SK-N-SH (cell line): ENCODE results near the gene SNX9.

ENCODE experiments used
- EP300 ChIP-seq, 2 experiments: IDR thresholded peaks; 2 replicates each; pipeline versions ENCODE4 v1.4.0 to v1.6.1; 2012; ENCODE audit warnings: borderline replicate concordance in 1 of 2, low read depth in 1 of 2, low read length in 1 of 2
- FOSL2 ChIP-seq: IDR thresholded peaks from 2 replicates; pipeline ENCODE4 v1.4.0; 2012; ENCODE audit warnings: low read depth, mild to moderate bottlenecking, moderate library complexity, borderline replicate concordance
- MXI1 ChIP-seq: IDR thresholded peaks from 2 replicates; pipeline ENCODE4 v1.6.1; 2012; ENCODE audit warnings: mild to moderate bottlenecking, low read depth, low read length, improper control_type of control experiment
- POLR2AphosphoS5 ChIP-seq: IDR thresholded peaks from 2 replicates; pipeline ENCODE4 v1.6.1; 2012; ENCODE audit warnings: low read depth, low read length
- TCF12 ChIP-seq: IDR thresholded peaks from 2 replicates; pipeline ENCODE4 v1.4.0; 2012
- TEAD4 ChIP-seq: IDR thresholded peaks from 2 replicates; pipeline ENCODE4 v1.4.0; 2012; ENCODE audit warnings: mild to moderate bottlenecking, borderline replicate concordance; ENCODE audit not compliant: insufficient read depth
- YY1 ChIP-seq: IDR thresholded peaks from 2 replicates; pipeline ENCODE4 v1.4.0; 2012; ENCODE audit warnings: low read depth, mild to moderate bottlenecking
- TF ChIP-seq, protein P1 (sequence below): IDR thresholded peaks from 2 replicates; pipeline ENCODE4 v1.6.1; 2012; ENCODE audit warnings: mild to moderate bottlenecking, low read depth, low read length, moderate library complexity
- TF ChIP-seq, protein P2 (sequence below): fragments of 200-600 bp; sonication (generic); IDR thresholded peaks from 2 replicates; pipeline ENCODE4 v1.6.1; 2017; ENCODE audit warnings: antibody characterized with exemption, mild to moderate bottlenecking, moderate library complexity

DNA sequence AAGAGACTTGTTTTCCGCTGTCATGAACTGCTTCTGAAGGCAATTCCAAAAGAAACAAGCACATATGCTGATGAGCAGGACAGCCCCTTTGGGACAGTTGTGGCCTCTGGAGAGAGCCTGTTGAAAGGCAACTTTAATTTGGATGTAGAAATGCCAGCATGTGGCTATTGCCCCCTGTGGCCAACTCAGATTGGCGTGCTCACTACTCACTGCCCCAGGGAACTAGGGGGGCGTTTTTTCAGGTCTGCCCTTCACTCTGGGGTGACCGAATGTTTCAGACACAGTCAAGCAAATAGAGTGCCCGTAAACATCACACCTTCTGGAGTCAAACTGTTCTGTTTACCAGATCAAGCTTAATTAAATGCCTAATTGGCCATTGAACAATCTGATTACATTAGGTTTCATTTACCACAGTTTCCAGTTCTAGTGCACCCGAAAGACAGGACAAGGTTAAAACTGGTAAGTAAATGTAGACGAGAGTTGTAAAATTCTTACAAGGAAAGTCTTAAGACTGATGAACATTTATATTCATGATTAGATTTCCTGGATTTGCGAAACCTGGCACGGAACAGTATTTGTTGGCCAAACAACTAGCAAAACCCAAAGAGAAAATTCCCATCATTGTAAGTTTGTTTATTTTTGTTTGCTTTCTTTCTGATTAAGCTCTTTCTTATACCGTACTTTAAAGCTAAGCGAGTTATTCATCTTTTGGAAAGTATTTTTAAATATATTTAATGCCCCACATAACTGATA, 82.7 kb downstream of the SNX9 start:
- TF ChIP-seq, protein P1, sequence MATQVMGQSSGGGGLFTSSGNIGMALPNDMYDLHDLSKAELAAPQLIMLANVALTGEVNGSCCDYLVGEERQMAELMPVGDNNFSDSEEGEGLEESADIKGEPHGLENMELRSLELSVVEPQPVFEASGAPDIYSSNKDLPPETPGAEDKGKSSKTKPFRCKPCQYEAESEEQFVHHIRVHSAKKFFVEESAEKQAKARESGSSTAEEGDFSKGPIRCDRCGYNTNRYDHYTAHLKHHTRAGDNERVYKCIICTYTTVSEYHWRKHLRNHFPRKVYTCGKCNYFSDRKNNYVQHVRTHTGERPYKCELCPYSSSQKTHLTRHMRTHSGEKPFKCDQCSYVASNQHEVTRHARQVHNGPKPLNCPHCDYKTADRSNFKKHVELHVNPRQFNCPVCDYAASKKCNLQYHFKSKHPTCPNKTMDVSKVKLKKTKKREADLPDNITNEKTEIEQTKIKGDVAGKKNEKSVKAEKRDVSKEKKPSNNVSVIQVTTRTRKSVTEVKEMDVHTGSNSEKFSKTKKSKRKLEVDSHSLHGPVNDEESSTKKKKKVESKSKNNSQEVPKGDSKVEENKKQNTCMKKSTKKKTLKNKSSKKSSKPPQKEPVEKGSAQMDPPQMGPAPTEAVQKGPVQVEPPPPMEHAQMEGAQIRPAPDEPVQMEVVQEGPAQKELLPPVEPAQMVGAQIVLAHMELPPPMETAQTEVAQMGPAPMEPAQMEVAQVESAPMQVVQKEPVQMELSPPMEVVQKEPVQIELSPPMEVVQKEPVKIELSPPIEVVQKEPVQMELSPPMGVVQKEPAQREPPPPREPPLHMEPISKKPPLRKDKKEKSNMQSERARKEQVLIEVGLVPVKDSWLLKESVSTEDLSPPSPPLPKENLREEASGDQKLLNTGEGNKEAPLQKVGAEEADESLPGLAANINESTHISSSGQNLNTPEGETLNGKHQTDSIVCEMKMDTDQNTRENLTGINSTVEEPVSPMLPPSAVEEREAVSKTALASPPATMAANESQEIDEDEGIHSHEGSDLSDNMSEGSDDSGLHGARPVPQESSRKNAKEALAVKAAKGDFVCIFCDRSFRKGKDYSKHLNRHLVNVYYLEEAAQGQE, result no peak
- TF ChIP-seq MXI1, result no peak
- TF ChIP-seq, protein P2, sequence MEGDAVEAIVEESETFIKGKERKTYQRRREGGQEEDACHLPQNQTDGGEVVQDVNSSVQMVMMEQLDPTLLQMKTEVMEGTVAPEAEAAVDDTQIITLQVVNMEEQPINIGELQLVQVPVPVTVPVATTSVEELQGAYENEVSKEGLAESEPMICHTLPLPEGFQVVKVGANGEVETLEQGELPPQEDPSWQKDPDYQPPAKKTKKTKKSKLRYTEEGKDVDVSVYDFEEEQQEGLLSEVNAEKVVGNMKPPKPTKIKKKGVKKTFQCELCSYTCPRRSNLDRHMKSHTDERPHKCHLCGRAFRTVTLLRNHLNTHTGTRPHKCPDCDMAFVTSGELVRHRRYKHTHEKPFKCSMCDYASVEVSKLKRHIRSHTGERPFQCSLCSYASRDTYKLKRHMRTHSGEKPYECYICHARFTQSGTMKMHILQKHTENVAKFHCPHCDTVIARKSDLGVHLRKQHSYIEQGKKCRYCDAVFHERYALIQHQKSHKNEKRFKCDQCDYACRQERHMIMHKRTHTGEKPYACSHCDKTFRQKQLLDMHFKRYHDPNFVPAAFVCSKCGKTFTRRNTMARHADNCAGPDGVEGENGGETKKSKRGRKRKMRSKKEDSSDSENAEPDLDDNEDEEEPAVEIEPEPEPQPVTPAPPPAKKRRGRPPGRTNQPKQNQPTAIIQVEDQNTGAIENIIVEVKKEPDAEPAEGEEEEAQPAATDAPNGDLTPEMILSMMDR, result no peak; the same call in 1 of the 2 replicates
- no peak for TF ChIP-seq FOSL2
- TF ChIP-seq TCF12, result no peak
- TF ChIP-seq YY1, result no peak
- TF ChIP-seq POLR2AphosphoS5, result no peak
- no peak for TF ChIP-seq TEAD4
- no peak for TF ChIP-seq EP300 (IDR thresholded peaks at IDR 0.05; ENCODE audit: borderline replicate concordance in 1 of 2, low read depth in 1 of 2, low read length in 1 of 2)
